Measurements from ENCODE around the gene INHBB.
"Not testable (repeated sequence)": the region's sequence is repeated elsewhere in the genome, so short reads cannot be mapped to it uniquely, and the experiment has no call there.

The INHBB gene

DNA sequence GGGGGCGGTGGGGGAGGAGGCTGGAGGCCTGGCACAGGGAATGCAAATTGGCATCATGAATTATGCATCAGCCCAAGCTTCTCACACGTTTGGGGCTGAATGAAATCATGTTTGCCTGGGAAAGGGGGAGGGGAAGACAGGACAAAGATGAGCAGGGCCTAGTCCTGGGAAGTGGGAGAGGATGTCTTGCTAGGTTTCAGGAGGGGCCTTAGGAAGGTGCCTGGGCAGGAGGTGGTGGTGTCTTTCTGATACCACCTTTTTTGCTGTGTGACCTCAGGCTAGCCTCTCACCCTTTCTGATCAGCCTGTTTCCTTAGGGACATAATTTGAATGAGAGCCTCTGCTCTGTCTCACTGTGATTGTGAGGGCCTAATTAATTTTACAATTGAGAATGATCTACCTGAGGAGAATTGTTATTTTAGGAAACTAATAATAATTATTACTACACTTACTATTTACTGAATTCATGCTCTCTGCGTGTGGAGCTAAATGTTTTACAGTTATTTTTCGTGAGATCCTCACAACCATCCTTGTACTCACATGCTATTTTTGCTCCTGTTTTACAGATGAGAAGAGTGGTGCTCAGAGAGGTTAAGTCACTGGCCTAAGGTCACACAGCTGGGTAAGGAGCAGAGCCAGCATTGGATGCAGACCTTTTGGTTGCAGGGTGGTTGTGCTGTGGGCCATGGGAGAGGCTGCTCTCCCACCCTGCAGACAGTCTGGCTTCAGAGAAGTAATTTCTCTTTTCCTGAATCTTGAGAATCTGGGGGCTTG is 39.6 kb downstream of the INHBB start:
- CTCF ChIA-PET: interaction anchor here (1.2 kb wide), 1 partner anchor 43 kb away, joined by 3 read pairs; no protein-coding TSS in a partner anchor
- TF ChIP-seq, protein P1, sequence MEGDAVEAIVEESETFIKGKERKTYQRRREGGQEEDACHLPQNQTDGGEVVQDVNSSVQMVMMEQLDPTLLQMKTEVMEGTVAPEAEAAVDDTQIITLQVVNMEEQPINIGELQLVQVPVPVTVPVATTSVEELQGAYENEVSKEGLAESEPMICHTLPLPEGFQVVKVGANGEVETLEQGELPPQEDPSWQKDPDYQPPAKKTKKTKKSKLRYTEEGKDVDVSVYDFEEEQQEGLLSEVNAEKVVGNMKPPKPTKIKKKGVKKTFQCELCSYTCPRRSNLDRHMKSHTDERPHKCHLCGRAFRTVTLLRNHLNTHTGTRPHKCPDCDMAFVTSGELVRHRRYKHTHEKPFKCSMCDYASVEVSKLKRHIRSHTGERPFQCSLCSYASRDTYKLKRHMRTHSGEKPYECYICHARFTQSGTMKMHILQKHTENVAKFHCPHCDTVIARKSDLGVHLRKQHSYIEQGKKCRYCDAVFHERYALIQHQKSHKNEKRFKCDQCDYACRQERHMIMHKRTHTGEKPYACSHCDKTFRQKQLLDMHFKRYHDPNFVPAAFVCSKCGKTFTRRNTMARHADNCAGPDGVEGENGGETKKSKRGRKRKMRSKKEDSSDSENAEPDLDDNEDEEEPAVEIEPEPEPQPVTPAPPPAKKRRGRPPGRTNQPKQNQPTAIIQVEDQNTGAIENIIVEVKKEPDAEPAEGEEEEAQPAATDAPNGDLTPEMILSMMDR (IDR thresholded peaks at IDR 0.05; ENCODE audit: control extremely low read depth, extremely low read depth, low read depth, missing control alignments): no peak
- no peak for DNase-seq (ENCODE audit: extremely low spot score)
- POLR2A ChIA-PET: no interaction called here

DNA sequence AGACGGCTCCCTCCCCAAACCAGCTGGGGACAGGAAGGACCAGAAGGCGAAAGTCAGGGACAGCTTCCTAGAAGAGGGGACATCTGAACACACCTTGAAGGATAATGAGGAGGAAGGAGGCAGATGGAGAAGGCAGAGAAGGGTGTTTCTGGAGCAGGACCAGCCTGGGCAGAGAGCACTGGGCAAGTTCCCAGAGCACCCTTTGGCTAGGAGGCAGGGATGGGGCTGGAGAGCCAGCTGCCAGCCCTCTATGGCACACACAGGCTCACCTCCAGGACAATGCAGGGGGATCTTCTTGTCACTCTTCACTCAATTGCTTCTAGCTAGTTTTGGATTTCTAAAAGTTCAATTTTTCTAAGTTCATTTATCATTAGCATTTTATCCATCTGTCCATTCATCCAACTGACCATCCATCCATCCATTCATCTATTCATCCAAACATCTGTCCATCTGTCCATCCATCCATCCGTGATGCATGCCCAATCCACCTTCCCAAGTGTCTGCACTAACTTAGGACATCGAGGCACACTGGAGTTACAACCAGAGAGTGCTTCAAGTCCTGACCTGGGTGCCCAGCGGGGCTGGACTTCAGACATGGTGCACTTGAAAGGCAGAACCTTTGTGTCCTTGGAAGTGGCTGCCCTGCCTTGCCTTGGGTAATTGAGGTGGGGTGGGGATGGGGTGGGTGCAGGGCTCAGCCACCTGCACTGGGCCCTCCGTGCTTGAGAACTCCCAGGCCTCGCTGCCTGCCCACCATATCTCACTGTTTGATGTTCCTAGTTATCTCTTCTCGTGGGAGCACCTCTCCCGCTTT is 42.5 kb downstream of the INHBB start:
- ChIA-PET CTCF (no interaction called here), POLR2A (no interaction called here)
- no peak for DNase-seq (ENCODE audit: extremely low spot score)
- TF ChIP-seq, protein P1 (IDR thresholded peaks at IDR 0.05; ENCODE audit: control extremely low read depth, extremely low read depth, low read depth, missing control alignments): no peak

DNA sequence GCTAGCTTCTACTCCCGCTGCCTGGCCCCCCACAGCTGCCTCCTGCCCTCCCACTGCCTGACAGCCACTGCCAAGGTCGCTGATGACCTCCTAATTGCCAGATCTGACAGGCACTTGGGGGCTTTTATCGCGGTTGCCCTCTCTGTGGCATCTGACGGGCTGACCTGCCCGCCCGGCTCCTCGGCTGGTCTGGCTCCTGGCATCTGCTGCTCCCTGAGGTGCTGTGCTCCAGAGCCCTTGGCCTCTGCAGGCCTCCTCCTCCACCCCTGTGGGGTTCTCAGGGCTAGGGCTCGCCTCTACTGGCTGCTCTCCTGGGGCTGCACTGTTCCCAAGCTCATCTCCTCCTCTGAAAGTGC is 43.1 kb downstream of the INHBB start:
- TF ChIP-seq, protein P1 (IDR thresholded peaks at IDR 0.05; ENCODE audit: control extremely low read depth, extremely low read depth, low read depth, missing control alignments): no peak
- ChIA-PET POLR2A (no interaction called here), CTCF (no interaction called here)
- DNase-seq (ENCODE audit: extremely low spot score): no peak

DNA sequence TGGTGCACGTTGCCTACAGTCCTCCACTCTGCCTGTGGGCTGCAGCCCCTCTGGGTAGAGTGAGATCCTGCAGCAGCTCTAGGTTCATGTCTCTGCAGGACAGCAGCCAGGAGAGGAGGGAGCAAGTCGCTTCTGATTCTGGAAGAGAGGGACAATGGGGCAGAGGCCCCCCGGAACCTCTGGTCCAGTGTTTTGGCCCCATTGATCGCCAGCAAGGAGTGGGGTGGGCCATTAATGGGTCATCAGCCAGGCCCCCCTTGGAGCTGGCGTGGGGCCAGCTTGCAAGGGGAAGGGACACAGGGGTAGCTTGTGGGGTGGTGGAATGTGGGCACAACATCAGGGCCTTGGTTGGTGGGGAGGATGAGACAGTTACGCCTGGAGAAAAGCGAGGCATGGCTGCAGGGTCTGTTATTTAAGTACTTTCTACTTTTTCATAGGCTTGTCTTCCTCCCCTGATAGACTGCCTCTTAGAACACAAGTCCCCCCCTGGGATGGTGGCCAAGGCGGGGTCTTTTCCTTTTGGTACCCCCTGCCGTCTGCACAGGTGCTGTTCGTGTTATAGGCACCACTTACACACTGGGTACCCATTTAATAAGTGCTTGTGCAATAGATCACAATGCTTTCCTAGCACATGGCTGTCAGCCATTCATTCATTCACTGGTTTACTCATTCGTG is 44.6 kb downstream of the INHBB start:
- TF ChIP-seq, protein P1 (IDR thresholded peaks at IDR 0.05; ENCODE audit: control extremely low read depth, extremely low read depth, low read depth, missing control alignments): no peak
- ChIA-PET POLR2A (no interaction called here), CTCF (no interaction called here)
- DNase-seq (ENCODE audit: extremely low spot score): no peak

DNA sequence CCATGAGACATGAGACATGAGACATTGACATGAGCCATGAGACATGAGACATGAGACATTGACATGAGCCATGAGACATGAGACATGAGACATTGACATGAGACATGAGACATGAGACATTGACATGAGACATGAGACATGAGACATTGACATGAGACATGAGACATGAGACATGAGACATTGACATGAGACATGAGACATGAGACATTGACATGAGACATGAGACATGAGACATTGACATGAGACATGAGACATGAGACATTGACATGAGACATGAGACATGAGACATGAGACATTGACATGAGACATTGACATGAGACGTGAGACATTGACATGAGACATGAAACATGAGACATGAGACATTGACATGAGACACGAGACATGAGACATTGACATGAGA is 45.4 kb downstream of the INHBB start:
- POLR2A ChIA-PET; DNase-seq (ENCODE audit: extremely low spot score); CTCF ChIA-PET: not testable (repeated sequence)

DNA sequence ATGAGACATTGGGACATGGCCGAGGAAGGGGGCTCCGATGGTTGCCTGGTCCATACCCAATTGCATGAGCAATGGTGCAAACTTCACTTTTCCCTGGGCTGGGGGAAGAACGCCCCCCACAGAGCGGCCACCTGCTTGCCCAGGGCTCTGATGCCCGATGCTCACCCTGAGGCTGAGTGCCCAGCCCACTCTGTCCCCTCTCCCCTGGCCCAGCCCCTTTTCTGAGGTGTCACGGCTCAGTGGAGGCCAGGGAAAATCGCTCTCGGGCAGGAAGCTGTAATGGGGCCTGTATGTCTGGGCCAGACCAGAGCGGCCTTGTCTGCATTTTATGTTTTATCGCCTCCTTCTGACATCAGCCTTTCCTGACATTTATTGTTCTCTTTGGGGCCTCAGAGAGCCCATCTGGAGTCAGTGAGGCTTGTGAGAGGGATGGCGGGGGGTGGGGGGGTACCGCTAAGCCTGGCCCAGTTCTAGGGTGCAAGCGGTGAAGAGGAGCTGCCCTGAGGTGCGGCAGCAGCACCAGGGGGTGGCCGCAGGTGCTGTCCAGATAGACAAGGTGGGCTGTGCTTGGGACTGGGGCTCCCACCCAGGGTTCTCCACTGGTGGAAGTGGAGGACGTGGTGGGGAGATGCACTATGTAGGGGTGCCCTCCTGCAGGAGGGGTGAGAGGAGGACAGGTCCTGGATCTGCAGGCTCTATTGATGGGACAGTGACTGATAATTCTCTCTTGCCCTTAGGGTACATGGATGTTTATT is 46.2 kb downstream of the INHBB start:
- no peak for DNase-seq (ENCODE audit: extremely low spot score)
- POLR2A ChIA-PET: no interaction called here
- TF ChIP-seq, protein P1 (IDR thresholded peaks at IDR 0.05; ENCODE audit: control extremely low read depth, extremely low read depth, low read depth, missing control alignments): no peak
- CTCF ChIA-PET: no interaction called here

Measured in GM10248 (cell line).